ENCODE measurements around the gene KCNQ2. TPM values are rescaled to one million over a fixed set of nuclear protein-coding genes. Genes with fewer than 3 reads are reported as not detected.

KCNQ2 gene
- total RNA-seq, 1 experiment from 2014 or later, result 86.5 TPM

DNA sequence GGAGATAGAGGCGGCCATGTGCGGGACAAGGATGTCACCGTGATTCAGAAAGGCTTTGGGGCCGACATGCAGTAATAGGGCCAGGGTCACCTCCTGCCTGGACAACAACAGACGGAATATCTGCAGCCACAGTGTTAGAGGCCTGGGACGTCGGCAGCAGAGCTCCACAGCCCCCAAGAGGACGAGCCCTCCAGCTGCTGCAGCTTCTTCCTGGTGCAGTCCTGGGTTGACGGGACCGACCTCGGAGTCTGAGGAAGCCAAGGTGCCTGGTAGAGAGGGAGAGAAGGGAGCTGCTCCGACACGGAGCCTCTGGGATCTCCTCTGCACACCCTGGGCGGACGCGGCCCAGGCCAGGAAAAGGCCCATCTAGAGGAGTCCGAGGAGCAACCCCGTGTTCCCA, 88.1 kb downstream of the KCNQ2 start:
- RAD21 ChIA-PET (ENCODE audit: low non-redundant PET in 1 of 2, low total read pairs in 2 of 2, uncharacterized antibody in 2 of 2, unreplicated experiment in 2 of 2), result no interaction called here
- H3K9me2 ChIP-seq (ENCODE audit: insufficient read depth), result no peaks in the 10 kb centered on the region
- H3K27ac ChIP-seq (ENCODE audit: low read depth, low read length), result no peak overlapping the region
- no peak overlapping the region for H3K9ac ChIP-seq (ENCODE audit: low read length)
- DNase-seq (ENCODE audit: low read depth, low spot score) (no peak), ATAC-seq (no peak)
- H3K4me3 ChIP-seq (replicated peaks in 1 of 2; ENCODE audit: low read depth in 1 of 2, low read length in 2 of 2), result no peak overlapping the region
- peaks cover 14 to 29% of the 10 kb centered on the region in 2 experiments; a peak in 2 of 4 replicates for H3K9me3 ChIP-seq (ENCODE audit: control insufficient read depth in 1 of 2, insufficient read depth in 1 of 2, low read depth in 1 of 2, low read length in 2 of 2)
- H4K20me1 ChIP-seq (ENCODE audit: insufficient read depth), result no peaks in the 10 kb centered on the region
- intact Hi-C loops (cut with micrococcal nuclease), result no loop called here
- POLR2A ChIA-PET, result no interaction called here
- H3K79me2 ChIP-seq (ENCODE audit: insufficient read depth, low read length), result no peaks in the 10 kb centered on the region
- no peaks in the 10 kb centered on the region for H3K36me3 ChIP-seq (ENCODE audit: control insufficient read depth in 1 of 2, insufficient read depth in 2 of 2, low read length in 2 of 2)
- H2AFZ ChIP-seq (ENCODE audit: low read depth, low read length, poor library complexity, severe bottlenecking), result no peak overlapping the region
- BruUV-seq (replicated peaks), result no TSS peak
- H3K27me3 ChIP-seq (ENCODE audit: insufficient read depth, low read length), result no peaks in the 10 kb centered on the region
- no peaks in the 10 kb centered on the region for H3K4me1 ChIP-seq (ENCODE audit: control insufficient read depth in 1 of 2, insufficient read depth in 2 of 2, low read length in 2 of 2)
- CTCF ChIA-PET, result no interaction called here
- H3K4me2 ChIP-seq (ENCODE audit: low read length), result no peak overlapping the region
- TF ChIP-seq, protein P1, sequence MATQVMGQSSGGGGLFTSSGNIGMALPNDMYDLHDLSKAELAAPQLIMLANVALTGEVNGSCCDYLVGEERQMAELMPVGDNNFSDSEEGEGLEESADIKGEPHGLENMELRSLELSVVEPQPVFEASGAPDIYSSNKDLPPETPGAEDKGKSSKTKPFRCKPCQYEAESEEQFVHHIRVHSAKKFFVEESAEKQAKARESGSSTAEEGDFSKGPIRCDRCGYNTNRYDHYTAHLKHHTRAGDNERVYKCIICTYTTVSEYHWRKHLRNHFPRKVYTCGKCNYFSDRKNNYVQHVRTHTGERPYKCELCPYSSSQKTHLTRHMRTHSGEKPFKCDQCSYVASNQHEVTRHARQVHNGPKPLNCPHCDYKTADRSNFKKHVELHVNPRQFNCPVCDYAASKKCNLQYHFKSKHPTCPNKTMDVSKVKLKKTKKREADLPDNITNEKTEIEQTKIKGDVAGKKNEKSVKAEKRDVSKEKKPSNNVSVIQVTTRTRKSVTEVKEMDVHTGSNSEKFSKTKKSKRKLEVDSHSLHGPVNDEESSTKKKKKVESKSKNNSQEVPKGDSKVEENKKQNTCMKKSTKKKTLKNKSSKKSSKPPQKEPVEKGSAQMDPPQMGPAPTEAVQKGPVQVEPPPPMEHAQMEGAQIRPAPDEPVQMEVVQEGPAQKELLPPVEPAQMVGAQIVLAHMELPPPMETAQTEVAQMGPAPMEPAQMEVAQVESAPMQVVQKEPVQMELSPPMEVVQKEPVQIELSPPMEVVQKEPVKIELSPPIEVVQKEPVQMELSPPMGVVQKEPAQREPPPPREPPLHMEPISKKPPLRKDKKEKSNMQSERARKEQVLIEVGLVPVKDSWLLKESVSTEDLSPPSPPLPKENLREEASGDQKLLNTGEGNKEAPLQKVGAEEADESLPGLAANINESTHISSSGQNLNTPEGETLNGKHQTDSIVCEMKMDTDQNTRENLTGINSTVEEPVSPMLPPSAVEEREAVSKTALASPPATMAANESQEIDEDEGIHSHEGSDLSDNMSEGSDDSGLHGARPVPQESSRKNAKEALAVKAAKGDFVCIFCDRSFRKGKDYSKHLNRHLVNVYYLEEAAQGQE (IDR thresholded peaks at IDR 0.05; ENCODE audit: low read depth), result no peak
- TF ChIP-seq SRF (IDR thresholded peaks at IDR 0.05; ENCODE audit: low read depth) (no peak), ZNF274 (IDR thresholded peaks at IDR 0.05; ENCODE audit: low read depth, low read length) (no peak), SP1 (IDR thresholded peaks at IDR 0.05; ENCODE audit: low read depth) (no peak), TCF7L2 (IDR thresholded peaks at IDR 0.05; ENCODE audit: borderline replicate concordance, extremely low read depth, insufficient read depth, insufficient read length) (no peak), POLR2A (IDR thresholded peaks at IDR 0.05; ENCODE audit: borderline replicate concordance, extremely low read depth, insufficient read depth, insufficient read length) (no peak), RAD21 (IDR thresholded peaks at IDR 0.05; ENCODE audit: low read depth) (no peak), EGR1 (IDR thresholded peaks at IDR 0.05; ENCODE audit: low read depth) (no peak), EZH2phosphoT487 (IDR thresholded peaks at IDR 0.05; ENCODE audit: borderline replicate concordance) (no peak), POLR2AphosphoS5 (IDR thresholded peaks at IDR 0.05; ENCODE audit: low read depth, low read length) (no peak), SIN3A (IDR thresholded peaks at IDR 0.05; ENCODE audit: low read depth) (no peak), CEBPB (IDR thresholded peaks at IDR 0.05; ENCODE audit: low read depth) (no peak), JUND (IDR thresholded peaks at IDR 0.05) (no peak)
- TF ChIP-seq, protein P2, sequence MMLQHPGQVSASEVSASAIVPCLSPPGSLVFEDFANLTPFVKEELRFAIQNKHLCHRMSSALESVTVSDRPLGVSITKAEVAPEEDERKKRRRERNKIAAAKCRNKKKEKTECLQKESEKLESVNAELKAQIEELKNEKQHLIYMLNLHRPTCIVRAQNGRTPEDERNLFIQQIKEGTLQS (IDR thresholded peaks at IDR 0.05), result no peak
- TF ChIP-seq, protein P3, sequence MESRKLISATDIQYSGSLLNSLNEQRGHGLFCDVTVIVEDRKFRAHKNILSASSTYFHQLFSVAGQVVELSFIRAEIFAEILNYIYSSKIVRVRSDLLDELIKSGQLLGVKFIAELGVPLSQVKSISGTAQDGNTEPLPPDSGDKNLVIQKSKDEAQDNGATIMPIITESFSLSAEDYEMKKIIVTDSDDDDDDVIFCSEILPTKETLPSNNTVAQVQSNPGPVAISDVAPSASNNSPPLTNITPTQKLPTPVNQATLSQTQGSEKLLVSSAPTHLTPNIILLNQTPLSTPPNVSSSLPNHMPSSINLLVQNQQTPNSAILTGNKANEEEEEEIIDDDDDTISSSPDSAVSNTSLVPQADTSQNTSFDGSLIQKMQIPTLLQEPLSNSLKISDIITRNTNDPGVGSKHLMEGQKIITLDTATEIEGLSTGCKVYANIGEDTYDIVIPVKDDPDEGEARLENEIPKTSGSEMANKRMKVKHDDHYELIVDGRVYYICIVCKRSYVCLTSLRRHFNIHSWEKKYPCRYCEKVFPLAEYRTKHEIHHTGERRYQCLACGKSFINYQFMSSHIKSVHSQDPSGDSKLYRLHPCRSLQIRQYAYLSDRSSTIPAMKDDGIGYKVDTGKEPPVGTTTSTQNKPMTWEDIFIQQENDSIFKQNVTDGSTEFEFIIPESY (IDR thresholded peaks at IDR 0.05; ENCODE audit: extremely low read depth, insufficient replicate concordance, low read length), result no peak
- TF ChIP-seq, protein P4, sequence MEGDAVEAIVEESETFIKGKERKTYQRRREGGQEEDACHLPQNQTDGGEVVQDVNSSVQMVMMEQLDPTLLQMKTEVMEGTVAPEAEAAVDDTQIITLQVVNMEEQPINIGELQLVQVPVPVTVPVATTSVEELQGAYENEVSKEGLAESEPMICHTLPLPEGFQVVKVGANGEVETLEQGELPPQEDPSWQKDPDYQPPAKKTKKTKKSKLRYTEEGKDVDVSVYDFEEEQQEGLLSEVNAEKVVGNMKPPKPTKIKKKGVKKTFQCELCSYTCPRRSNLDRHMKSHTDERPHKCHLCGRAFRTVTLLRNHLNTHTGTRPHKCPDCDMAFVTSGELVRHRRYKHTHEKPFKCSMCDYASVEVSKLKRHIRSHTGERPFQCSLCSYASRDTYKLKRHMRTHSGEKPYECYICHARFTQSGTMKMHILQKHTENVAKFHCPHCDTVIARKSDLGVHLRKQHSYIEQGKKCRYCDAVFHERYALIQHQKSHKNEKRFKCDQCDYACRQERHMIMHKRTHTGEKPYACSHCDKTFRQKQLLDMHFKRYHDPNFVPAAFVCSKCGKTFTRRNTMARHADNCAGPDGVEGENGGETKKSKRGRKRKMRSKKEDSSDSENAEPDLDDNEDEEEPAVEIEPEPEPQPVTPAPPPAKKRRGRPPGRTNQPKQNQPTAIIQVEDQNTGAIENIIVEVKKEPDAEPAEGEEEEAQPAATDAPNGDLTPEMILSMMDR (IDR thresholded peaks at IDR 0.05 in 2 of 3, conservative IDR thresholded peaks at IDR 0.05 in 1 of 3; ENCODE audit: borderline replicate concordance in 1 of 3, insufficient read depth in 1 of 3, low read depth in 2 of 3, low read length in 2 of 3), result no peak
- TF ChIP-seq, protein P5, sequence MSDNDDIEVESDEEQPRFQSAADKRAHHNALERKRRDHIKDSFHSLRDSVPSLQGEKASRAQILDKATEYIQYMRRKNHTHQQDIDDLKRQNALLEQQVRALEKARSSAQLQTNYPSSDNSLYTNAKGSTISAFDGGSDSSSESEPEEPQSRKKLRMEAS (IDR thresholded peaks at IDR 0.05), result no peak

All from HCT116 (cell line).